HG02885 (cell line): Measurements from ENCODE around the gene CDK5.

Experiments used
- ATAC-seq: cut with Tn5 transposase; IDR thresholded peaks from one replicate; pipeline ENCODE4 v1.9.1; 2021; ENCODE audit warnings: mild to moderate bottlenecking; ENCODE audit not compliant: unreplicated experiment, poor library complexity

Gene CDK5

GRCh38 chr7:151075662-151075971, 17.9 kb upstream of the CDK5 start:
- no peak for ATAC-seq

GRCh38 chr7:151074817-151075661, 17.3 kb upstream of the CDK5 start:
- ATAC-seq: no peak

GRCh38 chr7:151073990-151074389, 16.3 kb upstream of the CDK5 start:
- no peak for ATAC-seq

GRCh38 chr7:151071032-151071866, 13.6 kb upstream of the CDK5 start:
- ATAC-seq: no peak

GRCh38 chr7:151070574-151070960, 12.9 kb upstream of the CDK5 start:
- ATAC-seq: no peak

- no peak for ATAC-seq
Observed at GRCh38 chr7:151069841-151070573, 12.3 kb upstream of the CDK5 start.

GRCh38 chr7:151068069-151068773, 10.5 kb upstream of the CDK5 start:
- no peak for ATAC-seq

- no peak for ATAC-seq
Observed at GRCh38 chr7:151066273-151066974, 8.7 kb upstream of the CDK5 start.

- no peak for ATAC-seq
Observed at GRCh38 chr7:151065516-151065915, 7.8 kb upstream of the CDK5 start.

GRCh38 chr7:151064993-151065392, 7.3 kb upstream of the CDK5 start:
- no peak for ATAC-seq

GRCh38 chr7:151064454-151064853, 6.8 kb upstream of the CDK5 start:
- no peak for ATAC-seq

- no peak for ATAC-seq
Observed at GRCh38 chr7:151063212-151063561, 5.5 kb upstream of the CDK5 start.

GRCh38 chr7:151062399-151063211, 4.9 kb upstream of the CDK5 start:
- no peak for ATAC-seq

GRCh38 chr7:151062111-151062398, 4.4 kb upstream of the CDK5 start:
- no peak for ATAC-seq

GRCh38 chr7:151061213-151062110, 3.8 kb upstream of the CDK5 start:
- no peak for ATAC-seq

GRCh38 chr7:151060416-151061212, 2.9 kb upstream of the CDK5 start:
- no peak for ATAC-seq

GRCh38 chr7:151060113-151060415, 2.4 kb upstream of the CDK5 start:
- no peak for ATAC-seq
